ENCODE results near the gene DUSP12. TPM values are rescaled to one million over a fixed set of nuclear protein-coding genes. Genes with fewer than 3 reads are reported as not detected.

DUSP12 gene
- total RNA-seq, 1 experiment from 2014 or later, result 23.6 TPM

DNA sequence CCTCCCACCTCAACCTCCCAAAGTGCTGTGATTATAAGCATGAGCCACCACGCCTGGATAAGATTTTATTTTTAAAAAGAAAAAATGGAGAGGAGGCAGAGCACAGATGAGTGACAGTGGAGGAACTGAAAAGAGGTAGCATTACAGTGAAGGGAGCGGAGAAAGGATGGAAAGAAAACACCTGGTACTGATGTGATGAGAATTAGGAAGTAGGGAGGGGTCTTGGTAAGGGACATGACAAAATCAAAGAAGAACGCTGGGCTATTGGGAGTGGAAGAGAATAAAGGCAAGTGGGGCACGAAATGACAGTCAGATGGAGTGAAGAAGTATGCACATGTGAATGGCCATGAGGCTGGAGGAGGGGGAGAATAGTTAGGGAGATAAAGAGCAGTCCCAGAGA is 40.2 kb upstream of the DUSP12 start:
- Histone ChIP-seq H2AFZ (no peak overlapping the region), H3F3A (ENCODE audit: insufficient read depth, low read depth) (no peaks in the 10 kb centered on the region), H3K9me3 (ENCODE audit: insufficient read depth, low read depth) (no peaks in the 10 kb centered on the region), H3K27me3 (ENCODE audit: insufficient read depth, low read depth) (no peaks in the 10 kb centered on the region), H3K9me2 (ENCODE audit: insufficient read depth) (no peaks in the 10 kb centered on the region), H3K4me3 (no peak overlapping the region), H3K79me2 (ENCODE audit: low read depth) (no peaks in the 10 kb centered on the region), H3K4me2 (no peak overlapping the region), H4K20me1 (ENCODE audit: insufficient read depth) (no peaks in the 10 kb centered on the region), H3K27ac (no peak overlapping the region), H3K4me1 (replicated peaks; ENCODE audit: insufficient read depth) (0 out of 2 replicates have a peak, but pooled peaks cover 4% of the 10 kb centered on the region), H3K36me3 (ENCODE audit: low read depth) (no peaks in the 10 kb centered on the region)
- no peak for DNase-seq
- CTCF ChIA-PET, result no interaction called here
- TF ChIP-seq EZH2 (IDR thresholded peaks at IDR 0.05; ENCODE audit: low read depth) (no peak), CTCF (conservative IDR thresholded peaks at IDR 0.05) (no peak)
- POLR2A ChIA-PET (ENCODE audit: unreplicated experiment), result no interaction called here
- no TSS peak for BruUV-seq (replicated peaks)
- intact Hi-C loops (cut with micrococcal nuclease; ENCODE audit: unreplicated experiment), result no loop called here

DNA sequence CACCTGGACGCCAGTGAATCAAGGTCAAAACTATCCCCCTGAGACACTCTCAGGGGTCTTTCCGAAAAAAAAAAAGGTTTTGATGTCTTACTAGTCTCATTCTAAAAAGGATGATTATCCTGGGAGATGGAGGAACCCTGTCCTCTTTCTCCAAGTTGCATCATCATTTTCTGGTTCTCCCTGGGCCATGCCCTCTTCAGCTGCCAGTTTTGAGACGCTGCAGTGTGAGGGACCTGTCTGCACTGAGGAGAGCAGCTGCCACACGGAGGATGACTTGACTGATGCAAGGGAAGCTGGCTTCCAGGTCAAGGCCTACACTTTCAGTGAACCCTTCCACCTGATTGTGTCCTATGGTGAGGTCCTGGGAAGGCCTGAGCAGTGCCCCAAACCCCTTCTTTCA is 39.0 kb upstream of the DUSP12 start:
- H3K79me2 ChIP-seq (ENCODE audit: low read depth), result no peaks in the 10 kb centered on the region
- intact Hi-C loops (cut with micrococcal nuclease; ENCODE audit: unreplicated experiment), result no loop called here
- DNase-seq, result no peak
- H3K4me3 ChIP-seq, result no peak overlapping the region
- no peaks in the 10 kb centered on the region for H3K9me3 ChIP-seq (ENCODE audit: insufficient read depth, low read depth)
- CTCF ChIA-PET, result no interaction called here
- TF ChIP-seq CTCF (conservative IDR thresholded peaks at IDR 0.05) (no peak), EZH2 (IDR thresholded peaks at IDR 0.05; ENCODE audit: low read depth) (no peak)
- H3F3A ChIP-seq (ENCODE audit: insufficient read depth, low read depth), result no peaks in the 10 kb centered on the region
- no peak overlapping the region for H3K27ac ChIP-seq
- H3K4me1 ChIP-seq (replicated peaks; ENCODE audit: insufficient read depth), result 0 out of 2 replicates have a peak, but pooled peaks cover 4% of the 10 kb centered on the region
- no peak overlapping the region for H2AFZ ChIP-seq
- H3K9me2 ChIP-seq (ENCODE audit: insufficient read depth), result no peaks in the 10 kb centered on the region
- H3K27me3 ChIP-seq (ENCODE audit: insufficient read depth, low read depth), result no peaks in the 10 kb centered on the region
- H3K36me3 ChIP-seq (ENCODE audit: low read depth), result no peaks in the 10 kb centered on the region
- H3K4me2 ChIP-seq, result no peak overlapping the region
- H4K20me1 ChIP-seq (ENCODE audit: insufficient read depth), result no peaks in the 10 kb centered on the region
- POLR2A ChIA-PET (ENCODE audit: unreplicated experiment), result no interaction called here
- no TSS peak for BruUV-seq (replicated peaks)

DNA sequence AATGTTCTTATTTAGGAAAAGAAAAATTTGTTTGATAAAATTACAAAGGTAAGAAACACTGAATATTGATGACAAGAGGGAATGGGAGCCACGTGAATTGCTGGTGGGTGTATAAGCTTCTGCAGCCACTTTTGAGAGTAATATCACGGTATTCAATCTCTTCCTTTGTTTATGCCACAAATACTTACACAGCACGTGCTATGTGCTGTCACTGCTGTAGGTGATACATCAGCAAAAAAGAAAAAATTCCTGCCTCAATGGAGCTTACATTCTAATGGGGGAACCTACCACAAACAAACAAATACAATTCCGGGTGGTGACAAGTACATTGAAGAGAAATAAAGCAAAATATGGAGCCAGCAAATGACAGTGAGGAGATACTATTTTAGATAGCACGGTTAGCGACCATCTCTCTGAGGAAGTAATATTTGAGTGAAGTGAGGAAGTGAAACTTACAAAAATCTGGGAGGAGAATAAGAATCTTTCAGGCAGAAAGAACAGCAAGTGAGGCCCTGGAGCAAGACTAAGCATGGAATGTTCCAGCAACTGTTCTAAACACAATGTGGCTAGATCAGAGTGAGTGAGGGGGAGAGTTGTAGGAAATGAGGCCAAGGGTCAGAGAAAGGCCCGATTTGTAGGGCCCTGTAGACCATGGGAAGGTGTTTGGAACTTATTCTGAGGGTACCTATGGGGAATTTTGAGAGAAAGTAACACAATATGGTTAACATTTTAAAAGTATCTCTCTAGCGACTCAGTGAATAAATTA is 30.8 kb upstream of the DUSP12 start:
- no peak for DNase-seq
- BruUV-seq (replicated peaks), result no TSS peak
- Histone ChIP-seq H3K4me3 (no peak overlapping the region), H3K4me1 (replicated peaks; ENCODE audit: insufficient read depth) (peaks cover 26% of the 10 kb centered on the region), H3K36me3 (ENCODE audit: low read depth) (no peaks in the 10 kb centered on the region), H3K79me2 (ENCODE audit: low read depth) (no peaks in the 10 kb centered on the region), H3K9me2 (ENCODE audit: insufficient read depth) (no peaks in the 10 kb centered on the region), H3F3A (ENCODE audit: insufficient read depth, low read depth) (no peaks in the 10 kb centered on the region), H3K27ac (no peak overlapping the region), H2AFZ (no peak overlapping the region), H3K27me3 (ENCODE audit: insufficient read depth, low read depth) (no peaks in the 10 kb centered on the region), H4K20me1 (ENCODE audit: insufficient read depth) (no peaks in the 10 kb centered on the region), H3K4me2 (no peak overlapping the region), H3K9me3 (ENCODE audit: insufficient read depth, low read depth) (no peaks in the 10 kb centered on the region)
- ChIA-PET CTCF (no interaction called here), POLR2A (ENCODE audit: unreplicated experiment) (no interaction called here)
- TF ChIP-seq CTCF (conservative IDR thresholded peaks at IDR 0.05) (no peak), EZH2 (IDR thresholded peaks at IDR 0.05; ENCODE audit: low read depth) (no peak)
- intact Hi-C loops (cut with micrococcal nuclease; ENCODE audit: unreplicated experiment), result no loop called here

Measured in PC-9 (cell line).